Mucosa of stomach (tissue), 1 donor: Measurements from ENCODE around the gene GOLGA2.
"Not testable (repeated sequence)": the region's sequence is repeated elsewhere in the genome, so short reads cannot be mapped to it uniquely, and the experiment has no call there.

Source experiments
- H3K27me3 ChIP-seq: one replicate; pipeline ENCODE4 v1.7.0; 2013; ENCODE audit warnings: mild to moderate bottlenecking, low read length; ENCODE audit not compliant: control insufficient read depth, insufficient read depth
- H3K36me3 ChIP-seq: one replicate; pipeline ENCODE4 v1.7.0; 2013; ENCODE audit warnings: low read length; ENCODE audit not compliant: control insufficient read depth, insufficient read depth
- H3K4me1 ChIP-seq: one replicate; pipeline ENCODE4 v1.7.0; 2013; ENCODE audit warnings: mild to moderate bottlenecking, low read length; ENCODE audit not compliant: control insufficient read depth, insufficient read depth
- H3K4me3 ChIP-seq: one replicate; pipeline ENCODE4 v1.7.0; 2013; ENCODE audit warnings: low read length
- H3K9ac ChIP-seq: one replicate; pipeline ENCODE4 v1.7.0; 2013; ENCODE audit warnings: mild to moderate bottlenecking, low read length, moderate library complexity
- H3K9me3 ChIP-seq: one replicate; pipeline ENCODE4 v1.7.0; 2013; ENCODE audit warnings: mild to moderate bottlenecking, low read length, moderate library complexity; ENCODE audit not compliant: control insufficient read depth
- donor health status: Pancreatic carcinoma.

The GOLGA2 gene

DNA sequence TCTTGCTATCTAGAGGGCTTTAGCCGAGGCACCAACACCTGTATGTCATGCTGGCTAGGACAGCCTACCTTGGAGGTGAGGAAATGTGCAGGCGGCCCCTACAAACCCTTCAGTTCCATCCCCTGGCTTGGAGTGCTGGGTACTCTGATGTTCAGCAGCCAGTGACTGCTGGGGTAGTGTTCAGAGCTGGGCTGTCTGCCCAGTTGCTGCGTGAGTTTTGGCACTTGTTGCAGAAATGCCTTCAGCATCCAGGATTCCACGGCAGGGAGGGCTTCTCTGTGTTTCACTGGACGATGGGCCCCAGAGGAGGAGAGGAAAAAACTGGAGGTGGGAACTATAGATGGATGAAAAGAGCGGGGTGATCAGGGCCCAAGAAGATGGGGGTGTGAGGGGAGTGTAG lies 10.6 kb upstream of the GOLGA2 start:
- Histone ChIP-seq H3K9ac (no peak overlapping the region), H3K4me1 (no peaks in the 10 kb centered on the region), H3K27me3 (no peaks in the 10 kb centered on the region), H3K9me3 (no peaks in the 10 kb centered on the region), H3K36me3 (peaks cover 10% of the 10 kb centered on the region), H3K4me3 (no peak overlapping the region)

DNA sequence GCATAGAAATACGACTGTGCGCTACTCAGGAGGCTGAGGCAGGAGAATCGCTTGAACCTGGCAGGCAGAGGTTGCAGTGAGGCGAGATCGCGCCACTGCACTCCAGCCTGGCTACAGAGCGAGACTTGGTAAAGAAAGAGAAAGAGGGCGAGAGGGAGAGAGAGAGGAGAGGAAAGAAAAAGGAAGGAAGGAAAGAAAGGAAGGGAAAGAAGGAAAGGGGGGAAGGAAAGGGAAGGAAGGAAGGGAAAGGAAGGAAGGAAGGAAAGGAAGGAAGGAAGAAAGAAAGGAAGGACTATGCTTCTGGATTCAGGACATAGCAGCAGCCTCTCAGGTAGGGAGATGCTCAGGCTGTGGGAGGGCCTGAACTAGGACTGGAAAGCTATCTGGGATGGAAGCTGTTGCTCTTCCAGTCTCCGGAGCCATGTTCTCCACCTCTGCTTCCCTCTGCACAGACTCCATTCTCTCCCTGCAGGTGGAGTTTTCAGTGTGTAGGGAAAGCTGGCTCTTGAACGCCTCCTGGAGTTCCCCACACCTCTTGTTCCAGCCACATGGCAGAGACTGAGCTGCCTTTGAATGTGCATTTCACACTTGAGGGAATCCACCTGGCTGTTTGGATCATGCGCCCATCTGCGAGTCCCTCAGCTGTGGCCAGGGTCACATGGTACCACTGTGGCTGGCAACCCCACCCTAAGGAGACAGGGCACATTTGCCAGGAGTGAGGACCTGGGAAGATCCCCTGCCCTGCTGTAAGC lies 9.4 kb upstream of the GOLGA2 start:
- Histone ChIP-seq H3K4me1 (no peaks in the 10 kb centered on the region), H3K9ac (no peak overlapping the region), H3K36me3 (peaks cover 10% of the 10 kb centered on the region), H3K4me3 (no peak overlapping the region), H3K27me3 (no peaks in the 10 kb centered on the region), H3K9me3 (no peaks in the 10 kb centered on the region)

DNA sequence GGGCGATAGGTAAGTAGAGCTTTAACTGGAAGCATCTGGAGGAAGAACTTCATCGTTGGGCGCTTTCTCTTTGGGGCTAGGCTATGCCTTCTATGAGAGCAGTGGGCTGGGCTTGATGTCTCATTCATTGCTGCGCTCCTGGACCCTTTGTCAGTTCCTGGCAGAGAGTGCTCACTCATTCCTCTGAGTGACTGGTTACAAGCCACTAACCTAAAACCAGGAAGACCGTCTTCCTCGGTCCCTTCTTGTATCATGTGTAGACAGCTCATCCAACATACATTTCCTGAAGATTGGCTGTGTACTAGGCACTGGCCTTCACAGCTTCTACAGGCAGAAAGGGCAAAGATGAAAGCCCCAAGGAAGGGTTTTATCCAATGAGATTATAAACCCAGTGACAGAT lies 6.7 kb upstream of the GOLGA2 start:
- Histone ChIP-seq H3K4me3 (no peak overlapping the region), H3K9me3 (no peaks in the 10 kb centered on the region), H3K4me1 (peaks cover 3% of the 10 kb centered on the region), H3K36me3 (peaks cover 10% of the 10 kb centered on the region), H3K27me3 (no peaks in the 10 kb centered on the region), H3K9ac (no peak overlapping the region)

DNA sequence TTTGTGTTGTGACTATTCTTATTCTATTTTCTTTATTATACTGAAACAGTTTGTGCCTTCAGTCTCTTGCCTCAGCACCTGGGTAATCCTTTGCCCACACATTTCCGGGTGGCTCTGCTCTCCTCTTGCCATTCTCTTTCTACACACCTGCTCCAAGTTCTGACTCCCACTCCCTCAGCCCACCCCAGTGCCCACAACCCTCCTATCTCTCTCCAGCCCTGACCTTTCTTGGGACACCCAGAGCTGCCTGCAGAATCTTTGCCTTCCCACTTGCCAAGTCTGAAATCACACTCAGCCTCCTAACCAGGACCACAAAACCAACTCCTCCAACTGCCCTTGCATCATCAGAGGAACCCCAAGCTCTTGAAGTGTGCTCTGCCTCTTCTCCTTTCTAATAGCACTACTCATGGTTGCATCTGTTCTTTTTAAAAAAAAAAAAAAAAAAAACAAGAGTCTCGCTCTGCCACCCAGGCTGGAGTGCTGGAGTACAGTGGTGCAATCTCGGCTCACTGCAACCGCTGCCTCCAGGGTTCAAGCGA lies 4.3 kb upstream of the GOLGA2 start:
- H3K9me3 ChIP-seq, result no peaks in the 10 kb centered on the region
- peaks cover 12% of the 10 kb centered on the region for H3K4me1 ChIP-seq
- H3K4me3 ChIP-seq, result no peak overlapping the region
- no peak overlapping the region for H3K9ac ChIP-seq
- no peaks in the 10 kb centered on the region for H3K27me3 ChIP-seq
- no peaks in the 10 kb centered on the region for H3K36me3 ChIP-seq

DNA sequence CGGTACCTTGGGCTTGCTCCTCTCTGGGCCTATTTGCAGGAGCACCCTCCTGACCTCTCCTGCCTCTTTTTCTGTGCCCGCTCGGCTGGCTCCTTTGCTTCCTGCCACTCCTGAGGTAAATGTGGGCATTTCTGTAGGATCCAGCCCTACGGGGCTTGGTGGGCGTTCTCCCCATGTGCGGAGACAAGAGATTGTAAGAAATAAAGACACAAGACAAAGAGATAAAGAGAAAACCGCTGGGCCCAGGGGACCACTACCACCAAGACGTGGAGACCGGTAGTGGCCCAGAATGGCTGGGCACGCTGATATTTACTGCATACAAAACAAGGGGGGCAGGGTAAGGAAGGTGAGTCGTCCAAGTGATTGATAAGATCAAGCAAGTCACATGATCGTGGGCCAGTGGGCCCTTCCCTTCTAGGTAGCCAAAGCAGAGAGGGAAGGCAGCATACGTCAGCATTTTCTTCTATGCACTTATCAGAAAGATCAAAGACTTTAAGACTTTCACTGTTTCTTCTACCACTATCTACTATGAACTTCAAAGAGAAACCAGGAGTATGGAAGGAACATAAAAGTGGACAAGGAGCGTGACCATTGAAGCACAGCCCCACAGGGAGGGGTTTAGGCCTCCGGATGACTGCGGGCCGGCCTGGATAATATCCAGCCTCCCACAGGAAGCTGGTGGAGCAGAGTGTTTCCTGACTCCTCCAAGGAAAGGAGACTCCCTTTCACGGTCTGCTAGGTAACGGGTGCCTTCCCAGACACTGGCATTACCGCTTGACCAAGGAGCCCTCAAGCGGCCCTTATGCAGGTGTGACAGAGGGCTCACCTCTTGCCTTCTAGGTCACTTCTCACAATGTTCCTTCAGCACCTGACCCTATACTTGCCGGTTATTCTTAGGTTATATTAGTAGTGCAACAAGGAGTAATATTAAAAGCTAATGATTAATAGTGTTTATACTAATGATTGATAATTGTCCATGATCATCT lies 3.6 kb upstream of the GOLGA2 start:
- H3K4me1 ChIP-seq, result peaks cover 12% of the 10 kb centered on the region
- H3K4me3 ChIP-seq, H3K27me3 ChIP-seq, H3K9ac ChIP-seq, H3K9me3 ChIP-seq, H3K36me3 ChIP-seq: not testable (repeated sequence)

DNA sequence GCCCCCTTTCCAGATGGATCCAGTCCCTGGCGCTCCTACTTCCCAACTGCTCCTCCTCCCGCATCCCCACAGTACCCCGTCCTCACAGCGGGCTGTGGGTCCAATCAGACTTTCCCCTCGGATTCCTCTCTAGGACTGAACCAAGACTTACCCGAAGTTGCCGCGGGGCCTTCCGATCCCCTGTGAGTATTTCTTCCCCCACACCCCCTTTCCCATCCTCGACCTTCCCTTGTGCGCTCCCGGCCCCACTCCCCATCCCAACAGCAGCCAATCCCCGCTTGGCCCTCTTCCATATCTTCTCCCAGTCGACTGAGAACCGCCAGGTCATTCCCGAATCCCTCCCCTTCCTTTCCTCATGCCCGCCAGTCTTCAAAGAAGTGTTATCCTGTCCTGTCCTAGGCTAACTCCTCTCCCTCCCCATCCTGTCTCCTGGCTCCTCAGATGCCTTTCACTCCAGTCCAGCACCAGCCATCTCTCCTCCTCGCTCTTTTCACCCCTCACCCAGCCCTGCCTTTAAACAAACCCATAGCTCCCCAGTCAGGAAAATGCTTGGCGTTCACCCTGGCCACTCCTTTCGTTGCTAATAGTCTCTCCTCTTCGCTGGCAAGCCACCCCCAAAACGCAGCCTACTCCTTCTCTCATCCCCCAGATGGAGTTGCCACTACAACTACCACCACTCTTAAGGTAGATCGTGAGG lies 915 bp upstream of the GOLGA2 start:
- Histone ChIP-seq H3K36me3 (no peaks in the 10 kb centered on the region), H3K4me1 (peaks cover 19% of the 10 kb centered on the region), H3K9ac (peak overlapping the region; percentile 92), H3K4me3 (peak overlapping the region; percentile 74), H3K27me3 (no peaks in the 10 kb centered on the region), H3K9me3 (no peaks in the 10 kb centered on the region)

DNA sequence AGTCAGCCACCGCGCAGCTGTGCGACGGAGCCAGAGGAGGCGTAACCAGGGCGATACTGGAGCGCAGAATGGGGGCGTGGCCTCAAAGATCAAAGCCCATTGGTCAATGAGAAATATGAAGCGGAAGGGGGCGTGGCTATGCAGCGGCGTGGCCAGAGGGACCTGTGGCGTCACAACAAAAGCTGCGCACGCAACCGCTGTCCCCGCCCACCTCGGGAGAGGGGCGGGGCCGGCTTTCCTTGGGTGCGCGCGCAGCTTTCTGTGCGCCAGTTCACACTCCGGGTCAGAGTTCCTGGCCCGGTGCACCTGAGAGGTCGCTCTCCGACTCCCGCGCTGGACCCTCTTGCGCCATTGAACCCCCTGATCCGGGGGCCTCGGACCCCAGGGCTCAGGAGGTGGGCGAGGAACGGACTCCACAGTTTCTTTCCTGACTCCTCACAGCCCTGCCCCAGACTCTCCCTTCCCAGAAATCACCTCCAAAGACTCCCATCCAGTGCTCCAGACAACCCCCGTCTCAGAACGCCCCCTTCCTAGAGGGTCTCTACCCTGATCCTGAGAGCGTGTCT lies 284 bp upstream of the GOLGA2 start, which contains the start of gene SWI5:
Gene SWI5, plus strand, starts transcription at position 269 of the 566 bp plus-strand sequence.
- peak within 1 kb of the TSS; percentile 93 for H3K4me3 ChIP-seq
- H3K9me3 ChIP-seq, result no peaks in the 10 kb centered on the region
- H3K9ac ChIP-seq, result peak within 1 kb of the TSS; percentile 94
- no peaks in the 10 kb centered on the region for H3K27me3 ChIP-seq
- H3K36me3 ChIP-seq, result no peaks in the 10 kb centered on the region
- peaks cover 19% of the 10 kb centered on the region for H3K4me1 ChIP-seq

DNA sequence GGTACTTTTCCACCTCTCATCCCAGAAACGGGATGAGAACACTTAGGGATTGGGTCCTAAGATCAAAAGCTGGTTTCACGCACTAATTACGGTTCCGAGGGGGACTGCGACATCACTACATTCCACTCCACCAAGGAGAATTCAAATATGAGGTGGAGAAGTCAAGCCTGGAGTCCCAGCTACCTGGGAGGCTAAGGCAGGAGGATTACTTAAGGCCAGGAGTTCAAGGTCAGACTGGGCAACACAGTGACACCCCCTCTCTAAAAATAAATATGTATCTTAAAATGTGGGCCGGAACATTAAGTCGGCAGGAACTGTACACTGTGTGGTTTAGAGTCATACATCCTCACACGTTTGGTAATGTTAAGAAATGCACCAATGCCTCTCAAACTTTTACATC lies 1.6 kb downstream of the GOLGA2 start:
- Histone ChIP-seq H3K9ac (no peak overlapping the region), H3K4me3 (peak overlapping the region; percentile 93), H3K4me1 (peaks cover 18% of the 10 kb centered on the region), H3K36me3 (no peaks in the 10 kb centered on the region), H3K27me3 (no peaks in the 10 kb centered on the region), H3K9me3 (no peaks in the 10 kb centered on the region)

DNA sequence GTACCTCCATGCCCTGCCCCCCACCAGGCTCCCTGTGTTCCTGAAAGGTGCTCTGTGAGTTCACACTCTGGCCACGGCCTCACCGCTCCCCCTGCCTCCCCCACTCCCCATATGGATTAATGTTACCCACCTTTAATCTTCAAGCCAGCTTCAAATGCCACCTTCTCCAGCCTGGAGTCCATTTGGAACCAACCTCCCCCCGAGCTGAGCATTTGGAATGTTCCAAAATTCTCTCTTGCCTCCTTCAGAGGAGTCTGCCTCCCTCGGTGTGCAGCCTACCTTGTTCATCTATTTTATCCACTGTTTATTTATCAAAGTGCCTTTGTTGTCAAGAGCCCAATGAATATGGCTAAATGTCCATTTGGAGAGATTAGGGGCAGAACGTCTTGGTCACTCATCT lies 4.3 kb downstream of the GOLGA2 start:
- peaks cover 9% of the 10 kb centered on the region for H3K4me1 ChIP-seq
- H3K9ac ChIP-seq, result no peak overlapping the region
- H3K36me3 ChIP-seq, result peaks cover 5% of the 10 kb centered on the region
- no peaks in the 10 kb centered on the region for H3K27me3 ChIP-seq
- no peak overlapping the region for H3K4me3 ChIP-seq
- no peaks in the 10 kb centered on the region for H3K9me3 ChIP-seq

DNA sequence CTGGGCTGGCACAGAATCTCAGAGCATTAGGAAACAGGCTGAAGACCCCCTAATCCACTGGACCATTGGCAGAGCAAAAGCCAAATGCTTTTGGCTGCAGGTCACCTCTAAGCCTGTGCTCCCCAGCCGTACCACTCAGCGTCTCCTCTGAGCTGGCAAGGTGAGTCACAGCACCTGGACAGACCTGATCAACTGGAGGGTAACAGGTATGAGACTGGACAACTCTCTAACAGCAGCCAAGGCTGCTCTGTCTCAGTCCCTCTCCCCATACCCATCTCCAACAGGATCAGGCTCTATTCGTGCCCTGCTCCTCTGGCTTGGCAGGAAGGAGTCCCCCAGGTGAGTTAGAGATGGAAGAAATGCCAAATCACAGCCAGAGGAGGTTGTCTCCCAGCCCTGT lies 4.7 kb downstream of the GOLGA2 start:
- Histone ChIP-seq H3K4me1 (peaks cover 7% of the 10 kb centered on the region), H3K36me3 (peaks cover 5% of the 10 kb centered on the region), H3K4me3 (no peak overlapping the region), H3K27me3 (no peaks in the 10 kb centered on the region), H3K9me3 (no peaks in the 10 kb centered on the region), H3K9ac (no peak overlapping the region)

DNA sequence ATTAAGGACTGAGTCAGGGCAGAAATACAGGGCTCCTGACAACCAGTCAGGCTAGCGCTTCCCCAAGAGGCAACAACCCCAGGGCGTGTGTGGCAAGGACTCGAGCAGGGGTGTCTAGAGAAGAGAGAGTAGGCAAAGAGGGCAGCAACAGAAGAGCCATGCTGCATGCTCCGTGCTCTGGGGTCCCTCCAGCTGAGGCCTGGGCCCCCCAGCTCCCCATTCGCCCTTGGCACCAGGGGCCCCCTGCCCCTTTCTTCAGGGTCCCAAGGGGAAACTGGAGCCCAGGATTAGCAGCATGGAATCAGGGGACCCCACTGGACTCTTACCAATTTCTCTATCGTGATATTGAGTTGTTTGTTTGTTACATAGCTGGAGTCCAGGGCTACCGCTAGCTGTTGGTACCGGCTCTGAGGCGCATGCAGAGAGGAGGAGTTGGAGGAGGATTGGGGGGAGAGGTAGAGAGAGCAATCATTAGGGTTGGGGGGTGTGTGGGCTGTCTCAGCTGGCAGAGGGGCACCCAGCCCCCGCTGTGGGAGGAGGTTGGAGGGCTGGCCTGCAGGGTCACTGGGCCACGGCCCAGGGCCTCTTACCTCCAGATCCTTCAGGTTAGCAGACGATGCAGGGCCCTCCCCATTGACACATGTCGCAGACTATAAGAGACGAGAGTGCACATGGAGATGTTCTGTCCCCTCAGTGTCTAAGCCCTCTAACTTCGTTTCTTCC lies 8.8 kb downstream of the GOLGA2 start:
- no peaks in the 10 kb centered on the region for H3K4me1 ChIP-seq
- no peak overlapping the region for H3K4me3 ChIP-seq
- H3K9me3 ChIP-seq, result no peaks in the 10 kb centered on the region
- no peaks in the 10 kb centered on the region for H3K27me3 ChIP-seq
- peaks cover 5% of the 10 kb centered on the region for H3K36me3 ChIP-seq
- H3K9ac ChIP-seq, result no peak overlapping the region
